ENCODE results near the gene CAPN11.
A peak's percentile ranks its signal among the peaks of the same experiment; 100 is the strongest.
"Not testable (repeated sequence)": the region's sequence is repeated elsewhere in the genome, so short reads cannot be mapped to it uniquely, and the experiment has no call there.

CAPN11 gene

DNA sequence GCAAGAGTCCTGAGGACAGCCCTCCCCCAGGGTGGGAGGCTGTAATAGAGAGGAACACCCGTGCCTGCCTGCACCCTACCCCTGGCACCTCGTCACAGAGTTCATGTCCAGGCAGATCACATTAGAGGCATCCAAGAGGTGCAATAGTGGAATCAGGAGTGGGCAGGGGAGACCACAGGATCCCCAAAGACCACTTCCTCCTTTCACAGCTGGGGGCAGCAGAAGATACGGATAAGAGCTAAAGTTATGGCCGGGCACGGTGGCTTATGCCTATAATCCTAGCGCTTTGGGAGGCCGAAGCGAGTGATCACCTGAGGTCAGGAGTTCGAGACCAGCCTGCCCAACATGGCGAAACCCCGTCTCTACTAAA lies 1.5 kb upstream of the CAPN11 start:
- no peak for DNase-seq

DNA sequence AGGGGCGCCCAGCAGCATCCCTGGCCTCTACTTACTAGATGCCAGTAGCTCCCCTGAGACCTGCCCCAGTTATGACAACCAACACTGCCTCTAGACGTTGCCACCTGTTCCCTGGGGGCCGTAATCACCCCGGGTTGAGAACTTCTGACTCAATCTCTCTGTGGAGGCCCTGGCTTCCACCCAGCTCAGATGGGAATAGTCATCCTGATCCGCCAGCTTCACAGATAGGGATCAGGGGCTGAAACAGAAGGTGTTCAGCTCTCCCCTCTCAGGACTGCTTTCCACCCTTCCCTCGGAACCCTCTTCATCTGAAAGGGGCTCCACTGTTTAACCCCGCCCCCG lies 3.3 kb downstream of the CAPN11 start:
- no peak for DNase-seq

GRCh38 chr6:44162876-44163625 lies 4.4 kb downstream of the CAPN11 start:
- DNase-seq = no peak

GRCh38 chr6:44166116-44166515 lies 7.5 kb downstream of the CAPN11 start:
- DNase-seq = no peak

DNA sequence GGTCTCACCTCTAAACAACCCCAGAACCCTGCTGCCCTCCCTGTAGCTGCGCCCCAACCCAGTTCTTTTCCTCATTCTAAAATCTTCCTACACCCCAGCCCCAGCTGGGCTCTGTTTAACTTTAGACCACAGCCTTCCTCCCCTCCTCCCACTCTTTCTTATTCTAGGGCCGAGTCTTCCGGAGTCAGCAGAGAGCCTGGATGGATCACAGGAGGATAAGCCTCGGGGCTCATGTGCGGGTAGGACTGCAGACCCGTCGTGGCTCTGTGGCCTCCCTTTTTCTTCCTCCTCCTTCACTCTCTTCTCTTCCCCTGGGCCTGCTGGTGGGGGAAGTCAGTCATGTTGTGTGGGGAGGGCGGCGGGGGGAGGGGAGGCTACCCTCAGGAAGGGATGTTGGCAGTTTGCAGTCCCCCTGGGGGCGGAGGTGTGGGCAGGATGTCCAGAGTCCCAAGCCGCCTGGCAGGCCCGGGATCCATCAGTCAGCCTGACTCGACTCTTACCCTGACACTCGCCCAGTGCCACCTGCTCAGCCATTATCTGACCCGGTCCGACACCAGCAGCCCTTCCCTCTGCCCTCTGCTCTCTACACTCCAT lies 8.1 kb downstream of the CAPN11 start:
- no peak for DNase-seq

GRCh38 chr6:44167567-44167966 lies 8.9 kb downstream of the CAPN11 start:
- DNase-seq = no peak

- DNase-seq = no peak
Observed at GRCh38 chr6:44169154-44169553, 10.5 kb downstream of the CAPN11 start.

GRCh38 chr6:44169886-44170570 lies 11.4 kb downstream of the CAPN11 start:
- no peak for DNase-seq

DNA sequence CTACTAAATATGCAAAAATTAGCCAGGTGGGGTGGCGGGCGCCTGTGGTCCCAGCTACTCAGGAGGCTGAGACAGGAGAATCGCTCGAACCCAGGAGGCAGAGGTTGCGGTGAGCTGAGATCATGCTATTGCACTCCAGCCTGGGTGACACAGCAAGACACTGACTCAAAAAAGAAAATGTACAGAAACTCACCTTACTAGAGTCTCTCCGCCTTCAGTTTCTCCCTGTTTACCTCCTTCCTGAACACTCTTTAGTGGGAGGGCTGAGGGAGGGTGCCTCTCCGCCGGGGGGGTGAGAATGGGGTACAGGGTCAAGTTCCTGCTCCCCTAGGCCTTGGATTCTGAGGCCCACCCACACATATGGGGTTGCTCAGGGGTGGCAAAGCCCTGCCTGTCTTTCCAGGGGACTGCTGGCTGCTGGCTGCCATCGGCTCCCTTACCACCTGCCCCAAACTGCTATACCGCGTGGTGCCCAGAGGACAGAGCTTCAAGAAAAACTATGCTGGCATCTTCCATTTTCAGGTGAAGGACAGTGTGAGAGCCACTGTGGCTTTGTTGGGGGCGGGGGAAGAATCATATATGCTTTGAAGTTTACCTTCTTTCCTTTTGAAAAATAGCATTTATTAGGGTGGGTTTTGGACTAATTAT lies 13.4 kb downstream of the CAPN11 start:
- DNase-seq = peak in 1 of 2 donors; percentile 13

- peak; percentile 76 to 83 for DNase-seq
Observed at GRCh38 chr6:44172731-44173500, 14.3 kb downstream of the CAPN11 start.

GRCh38 chr6:44176130-44176761 lies 17.6 kb downstream of the CAPN11 start:
- DNase-seq = no peak

GRCh38 chr6:44176762-44177509 lies 18.3 kb downstream of the CAPN11 start:
- no peak for DNase-seq

DNA sequence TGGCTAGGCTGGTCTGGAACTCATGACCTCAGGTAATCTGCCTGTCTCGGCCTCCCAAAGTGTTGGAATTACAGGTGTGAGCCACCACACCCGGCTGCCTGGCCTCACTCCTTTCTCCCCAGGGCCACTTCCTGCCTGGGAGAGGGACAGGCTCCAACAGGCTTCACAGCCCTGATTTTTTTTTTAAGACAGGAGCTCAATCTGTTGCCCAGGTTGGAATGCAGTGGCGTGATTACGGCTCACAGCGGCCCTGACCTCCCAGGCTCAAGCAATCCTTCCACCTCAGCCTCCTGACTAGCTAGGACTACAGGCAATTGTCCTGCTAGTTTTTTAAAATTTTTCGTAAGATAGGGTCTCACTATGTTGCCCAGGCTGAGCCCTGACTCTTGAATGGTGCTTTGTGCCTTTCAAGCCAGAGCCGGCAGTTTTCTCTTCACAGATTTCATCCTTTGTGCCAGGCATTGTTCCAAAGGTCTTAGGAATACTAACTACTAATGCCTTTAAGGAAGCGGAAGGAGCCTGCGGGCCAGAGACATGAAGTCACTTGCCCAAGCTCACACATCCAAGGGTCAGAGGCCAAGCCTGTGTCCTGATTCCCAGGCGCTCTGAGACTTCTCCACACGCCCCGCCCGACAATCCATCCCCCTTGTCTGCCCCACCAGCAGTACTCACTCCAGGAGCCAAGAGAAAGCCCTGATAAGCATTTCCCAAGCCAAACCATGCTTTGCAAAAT lies 19.2 kb downstream of the CAPN11 start:
- DNase-seq = no peak

- no peak for DNase-seq
Observed at GRCh38 chr6:44178424-44179071, 19.9 kb downstream of the CAPN11 start.

GRCh38 chr6:44179072-44179536 lies 20.5 kb downstream of the CAPN11 start:
- no peak for DNase-seq

- no peak for DNase-seq
Observed at GRCh38 chr6:44179648-44180047, 21.0 kb downstream of the CAPN11 start.

DNA sequence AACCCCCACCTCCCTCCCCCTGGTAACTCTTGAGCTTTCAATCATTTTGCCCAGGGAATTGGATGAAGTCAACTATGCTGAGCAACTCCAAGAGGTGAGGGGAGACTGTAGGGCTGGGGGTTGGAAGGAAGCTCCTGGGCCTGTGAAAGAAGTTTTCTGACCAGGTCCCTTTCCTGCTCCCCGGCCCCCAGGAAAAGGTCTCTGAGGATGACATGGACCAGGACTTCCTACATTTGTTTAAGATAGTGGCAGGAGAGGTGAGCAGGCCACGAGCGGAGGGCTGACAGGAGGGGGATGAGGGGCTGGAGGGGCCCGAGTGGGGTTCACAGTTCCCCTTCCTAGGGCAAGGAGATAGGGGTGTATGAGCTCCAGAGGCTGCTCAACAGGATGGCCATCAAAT lies 21.8 kb downstream of the CAPN11 start:
- no peak for DNase-seq

- DNase-seq = no peak
Observed at GRCh38 chr6:44180886-44181285, 22.3 kb downstream of the CAPN11 start.

DNA sequence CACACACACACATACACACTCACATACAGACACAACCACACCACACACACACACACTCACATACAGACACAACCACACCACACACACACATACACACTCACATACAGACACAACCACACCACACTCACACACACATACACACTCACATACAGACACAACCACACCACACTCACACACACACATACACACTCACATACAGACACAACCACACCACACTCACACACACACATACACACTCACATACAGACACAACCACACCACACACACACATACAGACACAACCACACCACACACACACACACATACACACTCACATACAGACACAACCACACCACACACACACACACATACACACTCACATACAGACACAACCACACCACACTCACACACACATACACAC lies 23.2 kb downstream of the CAPN11 start:
- DNase-seq = not testable (repeated sequence)

GRCh38 chr6:44182911-44183390 lies 24.3 kb downstream of the CAPN11 start:
- DNase-seq = no peak

Data from activated CD4-positive, alpha-beta T cell treated with anti-CD3 and anti-CD28 coated beads for 4 hours (primary cell).